ENCODE measurements around the gene CCNA2.

DNA sequence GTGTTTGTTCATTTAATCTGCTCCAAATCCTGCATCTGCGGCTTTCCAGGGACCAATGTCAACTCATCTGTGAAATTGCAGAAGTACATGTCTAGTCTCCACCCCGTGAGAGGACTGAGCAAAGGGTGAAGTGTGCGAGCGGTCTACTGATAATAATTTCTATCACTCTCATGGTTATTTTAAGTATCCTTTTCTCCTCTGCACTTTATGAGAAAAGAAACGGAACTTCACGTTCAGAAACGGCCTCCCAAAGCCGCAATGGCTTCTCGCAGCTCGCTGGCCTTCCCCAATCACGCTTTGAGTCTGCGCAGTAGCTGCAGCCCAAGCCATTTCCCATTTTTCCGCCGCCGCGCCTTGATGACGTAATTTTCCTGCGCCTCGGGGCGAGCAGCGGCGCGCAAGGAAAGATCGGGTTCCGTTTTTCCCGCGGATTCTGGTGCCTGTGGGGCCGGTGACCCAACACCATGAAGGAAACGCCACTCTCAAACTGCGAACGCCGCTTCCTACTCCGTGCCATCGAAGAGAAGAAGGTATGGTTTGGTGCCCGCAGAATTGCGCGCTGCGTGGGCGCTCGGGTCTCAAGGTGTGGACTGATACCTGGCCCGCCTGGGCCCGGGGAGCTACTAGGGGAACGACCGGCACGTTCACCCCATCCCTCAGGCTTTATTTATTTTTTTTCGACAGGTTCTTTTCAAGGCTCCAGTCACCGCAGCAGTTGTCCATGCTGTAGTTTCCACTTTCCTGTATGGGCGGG lies 22.5 kb downstream of the CCNA2 start, which contains the start of gene EXOSC9:
- TF ChIP-seq EZH2 (IDR thresholded peaks at IDR 0.05; ENCODE audit: insufficient read depth, poor library complexity, severe bottlenecking), result no peak
- no peak for TF ChIP-seq EZH2phosphoT487 (IDR thresholded peaks at IDR 0.05; ENCODE audit: insufficient read depth, low read depth)
